Tibial nerve (tissue), 4 donors: ENCODE data around the gene MTFP1.

Experiments used
- CTCF ChIP-seq, 5 experiments: fragments of 200-600 bp in 3 of 5; fragments of 450-650 bp in 2 of 5; sonication (generic) in 3 of 5; IDR thresholded peaks; one replicate each; pipeline ENCODE4 v1.5.1; 2016 to 2019; ENCODE audit warnings: antibody characterized with exemption in 5 of 5, mild to moderate bottlenecking in 3 of 5, moderate library complexity in 2 of 5
- EP300 ChIP-seq, 2 donors: sonication (generic); formaldehyde crosslinking; IDR thresholded peaks; one replicate each; pipeline ENCODE4 v1.6.1; 2017; ENCODE audit warnings: antibody characterized with exemption in 2 of 2, mild to moderate bottlenecking in 1 of 2
- POLR2A ChIP-seq, 2 donors: fragments of 450-650 bp; IDR thresholded peaks; one replicate each; pipeline ENCODE4 v1.6.1; 2017; ENCODE audit warnings: antibody characterized with exemption in 2 of 2, mild to moderate bottlenecking in 2 of 2, moderate library complexity in 2 of 2

- TF ChIP-seq CTCF (IDR thresholded peaks at IDR 0.05) (no peak), POLR2A (IDR thresholded peaks at IDR 0.05) (no peak), EP300 (IDR thresholded peaks at IDR 0.05) (no peak)
Observed at GRCh38 chr22:30471616-30472318, 46.2 kb downstream of the MTFP1 start, which contains the start of gene SEC14L3.
